HS-27A (cell line): ENCODE results near the gene NPDC1.
"Not testable (repeated sequence)": the region's sequence is repeated elsewhere in the genome, so short reads cannot be mapped to it uniquely, and the experiment has no call there.

Experiments used
- DNase-seq: peaks from one replicate; pipeline ENCODE4 v3.0.0-alpha.2; 2012; ENCODE audit warnings: low read depth, missing footprints

The NPDC1 gene

GRCh38 chr9:137039611-137040366 lies 6.2 kb downstream of the NPDC1 start:
- no peak for DNase-seq

GRCh38 chr9:137038916-137039315 lies 7.1 kb downstream of the NPDC1 start:
- DNase-seq: no peak

DNA sequence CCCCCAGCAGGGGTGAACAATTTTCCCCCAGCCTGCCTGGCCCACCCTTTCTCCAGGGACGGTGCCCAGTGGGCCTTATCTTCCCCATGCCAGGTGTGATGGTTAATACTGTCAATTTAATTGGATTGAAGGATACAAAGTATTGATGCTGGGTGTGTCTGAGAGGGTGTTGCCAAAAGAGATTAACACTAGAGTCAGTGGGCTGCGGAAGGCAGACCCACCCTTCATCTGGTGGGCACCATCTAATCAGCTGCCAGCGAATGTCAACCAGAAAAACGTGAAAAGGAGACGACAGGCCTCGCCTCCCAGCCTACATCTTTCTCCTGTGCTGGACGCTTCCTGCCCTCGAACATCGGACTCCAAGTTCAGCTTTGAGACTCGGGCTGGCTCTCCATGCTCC lies 8.5 kb downstream of the NPDC1 start:
- DNase-seq: no peak

GRCh38 chr9:137037035-137037434 lies 8.9 kb downstream of the NPDC1 start:
- DNase-seq: no peak

GRCh38 chr9:137035937-137036336 lies 10.0 kb downstream of the NPDC1 start:
- no peak for DNase-seq

DNA sequence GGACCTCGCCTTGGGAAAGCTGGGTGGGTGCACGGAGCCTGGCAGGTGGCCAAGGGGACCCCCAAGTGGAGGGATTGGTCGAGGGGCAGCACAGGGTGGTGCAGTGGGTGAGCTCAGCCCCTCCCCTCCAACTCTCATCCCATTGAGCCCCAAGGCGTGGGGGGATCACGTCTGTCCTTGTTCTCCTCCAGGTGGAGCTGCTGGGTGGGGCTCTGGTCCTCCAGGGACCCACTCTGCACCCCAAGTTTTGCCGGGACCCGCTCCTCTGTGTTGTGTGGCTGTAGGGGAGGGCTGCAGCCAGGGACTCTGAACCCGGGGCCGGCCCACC lies 10.5 kb downstream of the NPDC1 start:
- no peak for DNase-seq

DNA sequence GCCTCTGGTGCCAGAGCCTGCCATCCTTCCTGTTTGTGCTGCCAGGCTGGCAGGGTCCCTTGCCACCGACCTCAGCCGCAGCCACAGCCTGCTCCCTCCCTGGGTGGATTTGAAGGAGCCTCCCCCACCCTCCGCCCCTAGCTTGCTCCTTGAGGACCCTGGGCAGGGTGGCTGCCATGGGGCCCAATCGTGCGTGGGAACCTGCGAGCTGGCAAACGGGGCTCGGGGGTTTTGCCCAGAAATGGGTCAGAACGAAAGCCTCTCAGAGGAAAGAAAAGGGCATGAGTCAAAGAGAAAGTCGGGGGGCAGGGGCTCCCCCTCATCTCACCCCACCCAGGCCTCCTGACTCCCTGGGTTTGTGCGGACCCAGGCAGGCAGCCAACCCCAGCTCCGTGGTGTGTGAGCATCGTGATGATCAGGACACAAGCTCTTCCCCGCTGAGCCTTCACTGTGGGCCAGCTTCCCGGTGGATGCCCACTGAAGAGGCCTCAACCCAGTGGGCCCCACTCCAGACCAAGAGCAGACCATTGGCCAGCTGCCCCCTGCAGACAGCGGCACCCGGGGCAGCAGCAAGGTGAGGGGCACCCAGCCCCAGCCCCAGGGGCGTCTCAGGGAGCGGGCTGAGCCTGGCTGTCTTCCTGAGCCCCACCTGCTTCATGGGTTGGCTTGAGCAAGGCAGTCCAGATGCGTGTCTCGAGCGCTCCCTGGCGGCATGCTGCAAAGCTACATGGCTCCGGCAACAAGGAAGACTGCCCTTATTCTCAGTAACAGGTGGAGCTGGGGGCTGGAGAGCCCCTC lies 11.1 kb downstream of the NPDC1 start:
- no peak for DNase-seq

DNA sequence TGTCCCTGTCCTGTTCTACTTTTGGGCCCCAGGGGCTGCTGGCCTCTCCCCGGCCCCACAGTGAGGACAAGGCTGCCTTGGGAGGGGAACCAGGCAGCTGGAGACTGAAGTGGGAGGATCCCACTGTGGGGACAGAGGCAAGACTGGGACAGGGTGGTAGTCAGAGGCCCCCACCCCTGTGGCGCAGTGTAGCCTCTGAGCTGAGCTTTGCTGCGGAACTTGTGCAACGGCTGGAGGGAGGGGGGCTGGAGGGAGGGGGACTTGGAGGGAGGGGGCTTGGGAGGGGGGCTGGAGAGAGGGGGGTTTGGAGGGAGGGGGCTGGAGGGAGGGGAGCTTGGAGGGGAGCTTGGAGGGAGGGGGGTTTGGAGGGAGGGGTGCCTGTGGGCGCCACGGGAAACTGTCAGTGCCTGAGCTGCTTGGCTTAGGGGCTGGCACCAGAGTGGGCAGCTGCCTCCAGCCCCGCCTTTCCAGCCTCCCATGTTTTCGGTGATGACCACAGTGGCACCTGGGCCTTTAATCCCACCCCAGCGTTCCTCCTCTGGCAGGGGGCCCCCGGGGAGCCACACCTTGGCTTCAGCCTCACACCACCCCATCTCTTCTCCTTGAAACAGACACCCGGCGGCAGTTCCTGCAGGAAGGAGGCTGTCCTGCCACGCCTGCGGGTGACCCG lies 11.8 kb downstream of the NPDC1 start:
- DNase-seq: no peak

DNA sequence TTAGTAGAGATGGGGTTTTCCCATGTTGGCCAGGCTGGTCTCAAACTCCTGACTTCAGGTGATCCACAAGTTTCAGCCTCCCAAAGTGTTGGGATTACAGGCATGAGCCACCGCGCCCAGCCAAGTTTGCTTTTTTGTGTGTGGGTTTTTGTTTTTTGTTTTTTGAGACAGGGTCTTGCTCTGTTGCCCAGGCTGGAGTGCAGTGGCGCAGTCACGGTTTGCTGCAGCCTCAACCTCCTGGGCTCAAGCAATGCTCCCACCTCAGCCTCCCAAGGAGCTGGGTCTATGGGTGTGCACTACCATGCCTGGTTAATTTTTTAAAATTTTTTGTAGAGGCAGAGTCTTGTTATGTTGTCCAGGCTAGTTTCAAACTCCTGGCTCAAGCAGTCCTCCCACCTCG lies 12.5 kb downstream of the NPDC1 start:
- not testable (repeated sequence) for DNase-seq

DNA sequence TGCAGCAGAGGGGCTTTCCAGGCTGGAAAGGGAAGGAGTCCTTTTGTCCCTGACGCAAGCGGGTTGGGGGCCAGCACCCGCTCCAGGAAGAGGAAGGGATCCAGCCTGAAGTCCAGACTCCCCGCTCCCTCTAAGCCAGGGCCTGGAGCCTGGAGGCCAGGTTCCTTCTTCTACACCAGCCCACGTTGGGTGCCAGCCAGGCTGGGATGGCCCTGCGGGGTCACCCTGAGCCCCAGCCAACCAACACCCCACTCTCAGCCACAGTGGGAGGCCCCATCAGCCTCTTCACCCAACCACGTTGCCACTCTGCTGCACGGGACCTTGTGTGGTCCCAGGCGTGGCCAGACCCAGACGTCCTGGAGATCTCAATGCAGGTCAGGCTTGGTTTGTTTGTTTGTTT lies 13.1 kb downstream of the NPDC1 start:
- no peak for DNase-seq

DNA sequence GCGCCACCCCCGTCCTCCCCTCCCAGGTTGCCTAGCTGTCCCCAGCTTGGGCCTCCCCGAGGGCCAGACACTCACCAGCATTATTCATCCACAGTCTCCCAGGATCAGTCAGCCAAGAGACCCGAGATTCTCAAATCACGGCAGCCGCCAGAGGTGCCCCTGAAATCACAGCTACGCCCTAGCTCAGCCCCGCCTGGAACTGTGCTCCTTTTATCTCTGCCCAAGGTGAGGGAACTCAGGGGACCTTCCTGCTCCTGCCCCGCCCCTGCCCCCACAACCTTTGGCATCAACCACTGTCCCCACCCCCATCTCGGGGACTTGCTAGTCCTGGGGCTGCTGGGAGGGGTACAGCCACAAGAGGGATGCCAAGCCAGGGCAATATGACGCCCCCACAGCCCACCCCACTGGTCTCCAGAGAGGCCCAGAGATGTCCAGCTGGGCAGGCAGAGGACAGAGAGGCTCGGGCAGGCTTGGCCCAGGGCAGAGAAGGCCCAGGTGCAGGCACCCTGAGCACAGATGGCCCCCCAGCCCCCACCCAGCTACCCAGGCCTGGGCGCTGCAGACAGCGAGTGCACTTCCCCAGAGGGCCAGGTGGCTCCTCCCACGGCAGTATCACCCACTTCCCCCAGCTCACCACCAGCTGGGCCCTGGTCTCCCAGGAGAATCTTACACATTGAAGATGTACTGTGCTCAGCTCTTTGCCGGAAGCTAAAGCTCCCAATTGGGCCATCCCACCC lies 13.9 kb downstream of the NPDC1 start, which contains the start of gene FUT7:
Gene FUT7 (minus strand): TSS at position 185 of the 737 bp plus-strand sequence. CDS start 97 bp downstream, at position 88.
- no peak for DNase-seq

DNA sequence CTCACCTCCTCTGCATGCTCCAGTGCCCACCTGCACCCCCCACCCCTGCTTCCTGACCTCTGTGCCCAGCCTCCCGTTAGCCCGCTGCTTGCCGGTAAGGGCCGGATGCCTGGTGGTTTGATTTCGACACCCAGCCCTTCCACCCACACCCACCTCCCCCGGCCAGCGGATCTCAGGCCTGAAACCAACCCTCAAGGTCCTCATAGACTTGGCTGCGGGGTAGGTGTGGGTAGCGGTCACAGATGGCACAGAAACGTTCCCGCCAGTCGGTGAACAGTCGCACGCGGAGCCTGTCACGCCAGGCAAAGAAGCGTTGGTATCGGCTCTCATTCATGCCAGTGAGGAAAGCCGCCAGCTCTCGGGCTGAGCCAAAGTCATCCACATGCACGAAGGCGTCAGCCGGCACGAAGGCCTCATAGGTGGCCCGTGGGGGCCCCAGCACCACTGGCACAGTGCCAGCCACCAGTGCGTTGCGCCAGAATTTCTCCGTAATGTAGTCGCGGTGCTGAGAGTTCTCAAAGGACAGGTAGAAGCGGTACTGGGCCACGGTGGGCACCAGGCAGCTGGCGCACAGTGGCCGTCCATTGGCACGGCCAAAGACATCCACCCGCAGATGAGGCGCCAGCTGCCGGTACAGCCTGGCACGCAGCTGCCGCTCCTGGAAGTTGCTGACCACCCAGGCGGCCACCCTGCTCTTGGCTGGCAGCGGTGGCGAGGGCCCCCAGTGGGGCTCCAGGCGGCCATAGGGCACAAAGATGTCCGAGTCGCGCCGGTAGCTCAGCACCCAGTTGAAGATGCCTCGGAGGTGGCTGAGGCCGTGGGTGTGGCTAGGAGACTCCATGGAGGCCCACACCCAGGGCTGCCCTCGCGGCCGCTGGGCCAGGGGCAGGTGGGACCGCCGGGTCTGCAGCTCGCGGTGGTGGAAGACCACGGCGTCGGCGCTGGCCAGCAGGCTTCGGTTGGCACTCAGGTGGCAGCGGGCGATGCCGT lies 15.1 kb downstream of the NPDC1 start:
- no peak for DNase-seq

DNA sequence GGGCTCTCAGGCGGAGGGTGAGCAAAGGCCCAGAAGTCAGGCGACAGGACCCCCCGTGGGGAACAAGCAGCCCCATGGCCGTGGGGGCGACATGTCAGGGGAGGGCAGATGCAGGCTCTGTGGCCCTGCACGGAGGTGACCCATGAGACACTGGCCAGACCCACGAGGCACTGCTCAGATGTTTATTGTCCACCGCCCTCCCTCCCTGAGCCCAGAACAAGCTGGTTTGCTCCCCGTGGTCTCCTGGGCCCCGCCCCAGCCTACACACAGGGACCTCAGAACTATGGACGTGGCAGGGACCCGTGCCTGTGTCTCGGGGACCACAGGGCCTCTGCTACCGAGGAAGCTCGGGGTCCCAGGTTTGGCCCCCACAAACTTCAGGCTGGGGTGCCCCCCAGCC lies 16.0 kb downstream of the NPDC1 start:
- DNase-seq: no peak

DNA sequence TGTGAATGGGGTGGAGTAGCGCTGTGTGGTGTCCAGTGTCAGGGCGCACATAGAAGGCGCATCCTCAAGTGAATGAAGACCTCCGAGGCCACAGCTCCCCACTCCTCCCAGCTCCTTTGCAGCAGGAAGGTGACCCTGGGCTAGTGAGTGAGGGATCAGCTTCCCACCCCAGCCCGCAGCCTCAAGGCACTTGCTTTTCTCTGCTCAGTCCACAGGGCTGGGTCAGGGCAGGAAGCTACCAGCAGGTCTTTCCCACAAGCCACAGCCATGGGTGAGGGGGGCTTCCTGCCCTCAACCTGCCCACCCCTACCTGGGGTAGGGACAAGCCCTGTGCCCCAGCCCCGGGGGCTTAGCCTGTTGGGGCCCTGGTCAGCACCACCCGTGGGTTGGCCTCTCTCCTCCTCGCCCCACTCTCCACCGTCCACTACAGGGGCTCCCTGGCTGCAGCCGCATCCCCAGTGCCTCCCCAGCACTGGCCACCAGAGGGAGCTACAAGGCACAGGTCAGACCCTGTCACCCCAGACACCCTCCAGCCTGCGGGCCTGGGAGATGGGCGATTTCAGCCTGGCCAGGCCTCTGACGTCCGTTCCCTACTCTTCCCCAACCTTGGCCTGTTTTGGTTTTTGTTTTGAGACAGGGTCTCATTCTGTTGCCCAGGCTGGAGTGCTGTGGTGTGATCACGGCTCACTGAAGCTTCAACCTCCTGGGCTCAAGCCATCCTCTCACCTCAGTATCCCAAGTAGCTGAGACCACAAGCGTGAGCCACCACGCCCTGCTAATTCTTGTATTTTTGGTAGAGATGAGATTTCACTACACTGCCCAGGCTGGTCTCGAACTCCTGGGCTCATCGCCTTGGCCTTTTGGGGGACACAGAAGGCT lies 16.7 kb downstream of the NPDC1 start:
- no peak for DNase-seq

DNA sequence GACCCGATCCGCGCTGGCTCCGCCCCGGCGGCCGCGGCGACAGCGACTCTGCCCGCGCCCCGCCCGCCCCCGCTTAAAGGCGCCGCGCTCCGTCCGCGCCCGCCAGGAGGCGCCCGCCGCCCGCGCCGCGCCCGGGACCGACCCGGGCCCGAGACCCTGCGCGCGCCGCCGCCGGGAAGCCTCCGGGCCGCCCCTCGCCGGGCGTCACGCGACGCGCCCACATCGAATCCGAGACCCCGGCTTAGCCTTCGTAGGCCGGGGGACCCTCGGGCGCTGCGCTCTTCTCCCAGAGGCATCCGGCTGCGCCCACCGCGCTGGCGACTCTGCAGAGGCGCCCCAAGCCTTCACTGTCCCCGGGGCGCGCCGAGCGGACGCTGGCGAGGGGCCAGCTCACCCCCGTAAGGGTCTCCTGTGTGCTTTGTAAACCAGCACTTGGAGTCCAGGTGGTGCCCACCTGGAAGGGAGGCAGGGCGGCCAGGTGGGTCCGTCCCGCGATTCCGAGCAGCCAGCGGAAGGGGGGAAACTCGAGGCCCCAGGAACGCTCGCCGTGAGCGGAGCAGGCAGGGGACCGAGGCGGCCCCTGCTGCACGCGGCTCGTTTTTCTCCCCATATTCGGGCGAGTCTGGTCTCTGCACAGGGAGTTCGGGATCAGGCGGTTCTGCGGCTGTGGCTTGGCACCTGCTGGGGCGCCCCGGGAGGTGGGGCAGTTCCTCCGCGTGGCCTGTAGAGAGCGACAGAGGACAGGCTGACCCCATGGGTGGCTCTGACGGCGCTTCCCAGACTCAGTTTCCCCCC lies 17.5 kb downstream of the NPDC1 start:
- DNase-seq: no peak

DNA sequence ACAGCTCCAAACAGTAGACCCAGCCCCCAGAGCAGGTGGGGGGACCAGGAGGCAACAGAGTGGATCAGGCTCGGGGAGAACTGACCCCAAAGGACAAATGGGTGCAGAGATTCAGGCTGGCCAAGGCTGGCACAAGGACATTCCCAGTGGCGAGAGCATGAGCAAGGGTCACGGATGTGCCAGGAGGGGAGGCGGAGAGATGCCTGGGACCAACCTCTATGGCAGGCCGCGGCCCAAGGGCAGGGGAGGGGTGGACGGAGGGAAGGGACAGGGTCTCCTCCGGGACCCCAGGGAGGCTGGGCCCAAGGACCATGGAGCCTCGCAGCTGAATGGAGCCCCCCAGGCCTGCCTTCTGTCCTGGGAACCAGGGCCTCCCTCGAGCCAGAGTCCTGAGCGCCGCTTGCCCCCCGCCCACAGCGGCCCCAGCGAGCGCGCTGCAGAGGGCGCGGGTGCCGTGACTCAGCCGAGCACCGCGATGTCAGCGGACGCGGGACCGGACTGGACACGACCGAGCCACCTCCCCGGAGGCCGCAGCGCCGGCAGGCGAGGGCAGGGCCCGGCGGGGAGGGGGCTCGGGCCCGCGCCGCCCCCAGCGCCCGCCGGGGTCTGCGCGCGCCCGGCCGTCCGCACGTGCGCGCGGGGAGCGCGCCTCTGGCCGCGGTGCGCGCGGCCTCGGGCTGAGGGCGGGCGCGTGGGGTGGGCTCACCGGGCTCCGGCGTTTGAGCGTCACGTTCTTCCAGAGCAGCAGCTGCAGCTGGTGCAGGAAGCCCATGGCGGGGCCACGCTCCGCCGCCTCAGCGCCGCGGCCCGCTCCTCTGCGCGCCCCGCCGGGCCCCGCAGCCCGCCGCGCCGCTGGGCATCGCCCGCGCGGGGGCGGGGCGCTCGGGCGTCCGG lies 18.4 kb downstream of the NPDC1 start, which contains the start of gene ABCA2:
Gene ABCA2 (minus strand): TSS at position 869 of the 894 bp plus-strand sequence. CDS start 97 bp downstream, at position 772.
- DNase-seq: no peak

- DNase-seq: no peak
Observed at GRCh38 chr9:137026828-137027227, 19.1 kb downstream of the NPDC1 start.

DNA sequence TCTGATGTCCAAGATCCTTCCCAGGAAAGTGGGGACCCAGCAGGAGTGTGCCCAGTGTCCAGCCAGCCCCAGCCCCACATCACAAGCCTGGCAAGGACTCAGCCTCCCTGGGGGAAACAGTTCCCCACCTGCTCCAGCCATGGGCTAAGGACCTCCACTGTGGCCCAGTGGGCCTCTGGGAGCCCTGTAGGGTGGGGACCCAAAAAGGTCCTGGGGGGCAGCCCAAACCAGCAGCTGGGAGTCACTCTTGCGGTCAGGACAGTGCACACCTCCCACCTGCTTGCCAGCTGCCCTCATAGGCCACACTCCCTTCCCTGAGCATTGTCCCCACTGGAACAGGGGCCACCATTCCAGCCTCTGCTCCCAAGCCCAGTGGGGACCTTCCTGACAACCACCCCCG lies 19.6 kb downstream of the NPDC1 start:
- no peak for DNase-seq
